HG03097 (cell line): Measurements from ENCODE around the gene DAAM2.

ENCODE experiments used
- ATAC-seq: cut with Tn5 transposase; IDR thresholded peaks from one replicate; pipeline ENCODE4 v1.9.1; 2021; ENCODE audit not compliant: unreplicated experiment, low FRiP score

The DAAM2 gene

DNA sequence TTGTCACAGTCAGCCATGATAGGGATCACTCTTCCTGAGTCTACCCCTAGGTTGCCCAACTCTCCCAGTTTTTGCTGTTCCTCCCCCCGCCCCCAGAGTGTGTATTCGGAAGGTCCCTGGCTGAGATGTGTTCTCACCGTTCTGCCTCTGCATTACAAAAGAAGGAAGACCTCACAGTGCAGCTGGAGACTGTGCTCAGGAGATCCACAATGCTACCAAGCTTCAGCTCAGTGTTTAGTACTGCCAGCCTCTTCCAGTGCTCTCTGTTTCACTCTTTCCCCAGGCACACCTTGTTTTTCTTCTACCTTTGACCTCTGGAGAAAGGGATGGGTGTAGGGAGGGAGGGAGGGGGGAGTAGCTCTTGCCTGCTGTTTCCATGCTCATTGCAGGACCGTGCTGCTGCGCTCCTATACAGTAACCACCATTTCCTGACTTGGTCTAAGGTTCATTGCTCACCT lies 155.5 kb downstream of the DAAM2 start:
- ATAC-seq: no peak

DNA sequence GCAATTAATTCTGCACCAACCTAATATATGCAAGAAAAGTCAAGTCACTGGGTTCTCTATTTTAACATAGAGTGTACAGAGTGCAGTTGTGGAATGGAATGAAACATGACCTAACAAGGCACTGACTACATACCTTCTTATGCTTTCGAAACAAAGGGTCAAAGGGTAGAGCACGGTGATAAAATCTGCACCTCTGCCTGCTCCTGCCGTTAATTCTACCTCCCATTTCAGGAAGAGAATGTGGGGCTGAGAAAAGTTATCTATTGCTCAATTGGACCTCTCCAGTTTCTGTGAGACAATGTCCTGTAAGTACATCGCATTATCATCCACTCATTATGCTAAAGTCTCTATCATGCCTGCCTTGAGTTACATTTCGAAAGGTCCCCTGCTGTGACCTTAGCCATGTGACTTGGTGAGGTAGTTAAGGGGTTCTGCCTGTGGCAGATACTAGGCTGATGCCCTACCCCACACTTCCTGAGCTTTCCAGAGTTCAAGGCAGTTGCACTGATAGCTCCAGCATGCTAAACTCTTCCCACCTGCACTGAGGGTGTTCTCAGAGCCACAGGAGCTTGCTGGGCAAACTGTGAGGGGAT lies 156.1 kb downstream of the DAAM2 start:
- ATAC-seq: no peak

DNA sequence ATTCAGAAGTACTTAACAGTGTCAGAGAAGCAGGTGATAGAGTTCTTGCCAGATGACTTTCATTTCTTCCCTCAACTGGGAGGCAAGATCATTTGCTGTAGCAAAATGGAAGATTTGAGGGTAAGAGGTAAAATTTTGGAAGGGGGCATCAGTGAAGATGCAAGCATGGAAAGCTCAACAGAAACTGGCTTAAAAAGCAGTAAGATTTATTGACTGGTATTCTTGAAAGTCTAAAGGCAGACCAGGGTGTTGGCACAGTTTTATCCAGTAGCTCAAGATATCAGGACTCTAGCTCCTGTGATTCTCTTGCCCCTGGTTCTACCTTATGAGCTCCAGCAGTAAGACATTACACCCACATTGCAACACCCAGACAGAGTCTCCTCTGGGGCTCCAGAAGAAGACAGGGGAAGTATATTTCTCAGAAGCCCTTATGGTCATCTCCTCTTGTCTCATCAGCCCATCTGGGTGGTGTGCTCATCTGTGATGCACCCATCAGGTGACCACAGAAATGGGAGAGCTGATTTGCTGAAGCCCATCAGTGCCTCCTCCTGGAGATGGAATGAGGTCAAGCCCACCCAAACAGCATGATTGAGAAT lies 158.0 kb downstream of the DAAM2 start:
- ATAC-seq: no peak

DNA sequence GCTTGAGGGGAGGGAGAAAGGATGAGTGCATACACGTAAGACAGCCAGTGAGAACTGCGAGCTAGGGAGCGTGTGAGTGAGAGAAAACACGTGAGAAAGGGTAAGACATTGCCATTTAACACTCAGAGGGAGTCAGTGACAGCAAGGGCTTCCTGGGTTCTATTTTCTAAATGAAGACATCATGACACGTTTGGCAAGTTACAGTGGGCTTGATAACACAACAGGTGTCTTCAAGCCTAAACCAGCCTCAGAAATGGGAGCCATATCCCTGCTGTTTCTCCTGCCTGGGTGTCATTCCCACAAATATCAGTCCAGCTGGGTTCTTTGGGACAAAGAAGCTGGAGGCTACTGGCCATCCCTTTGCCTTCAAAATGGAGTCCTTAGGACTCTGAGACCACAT lies 159.0 kb downstream of the DAAM2 start:
- ATAC-seq: no peak

DNA sequence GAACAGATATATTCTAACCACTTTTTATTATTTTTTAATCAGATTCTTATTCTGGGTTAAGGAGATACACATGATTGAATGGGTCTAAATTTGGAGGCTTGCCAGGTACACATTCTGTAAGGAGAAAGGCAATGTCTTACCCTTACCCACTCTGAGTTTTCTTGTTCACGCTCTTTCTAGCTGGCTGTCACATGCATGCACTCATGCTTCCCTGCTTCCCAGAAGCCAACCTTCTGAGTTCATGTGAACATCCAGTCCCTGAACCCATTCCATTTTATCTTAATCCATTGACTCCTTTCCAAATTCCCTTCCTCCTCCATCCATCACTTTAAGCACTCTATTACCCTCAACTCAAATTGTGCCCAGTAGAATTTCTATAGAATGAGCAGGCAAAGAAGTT lies 159.5 kb downstream of the DAAM2 start:
- no peak for ATAC-seq

DNA sequence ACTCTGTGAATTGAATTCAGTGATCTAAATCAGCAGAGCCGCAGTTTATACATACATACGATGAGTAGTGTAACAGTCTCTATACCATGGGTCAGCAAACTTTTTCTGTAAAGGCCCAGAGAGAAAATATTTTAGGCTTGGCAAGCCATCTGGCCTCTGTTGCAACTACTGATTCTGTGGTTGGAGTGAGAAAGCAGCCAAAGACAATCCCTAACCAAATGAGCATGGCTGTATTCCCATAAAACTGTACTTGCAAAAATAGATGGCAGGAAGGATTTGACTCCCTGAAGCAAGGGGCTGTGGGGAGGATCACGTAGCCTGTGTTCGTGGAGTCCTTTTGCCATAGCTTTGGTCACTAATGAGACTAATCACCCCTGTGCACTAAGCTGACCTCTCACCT lies 160.0 kb downstream of the DAAM2 start:
- ATAC-seq: no peak

DNA sequence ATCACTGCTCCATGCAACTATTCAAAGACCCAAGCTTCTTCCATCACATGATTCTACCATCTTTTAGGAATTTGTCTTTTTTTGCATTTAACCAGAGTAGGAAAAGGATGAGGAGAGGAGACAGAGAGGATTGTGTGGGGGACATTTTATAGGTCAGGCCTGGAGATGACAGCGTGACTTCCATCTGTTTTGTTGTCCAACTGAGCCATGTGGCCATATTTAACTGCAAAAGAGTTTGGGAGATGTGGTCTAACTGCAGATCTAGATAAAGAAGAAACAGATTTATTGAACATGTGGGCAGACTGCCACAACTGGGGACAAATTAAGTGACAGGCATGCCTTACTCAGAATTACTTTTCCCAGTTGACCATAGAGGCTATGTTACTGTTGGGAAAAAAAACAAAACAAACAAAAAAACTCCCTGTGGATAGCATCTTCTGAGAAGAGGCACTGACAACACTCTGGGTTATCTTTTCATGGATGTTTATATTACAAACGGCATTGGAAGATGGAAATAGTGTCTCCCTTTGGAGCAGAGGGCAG lies 161.0 kb downstream of the DAAM2 start:
- ATAC-seq: no peak
